ENCODE data around the gene MET.
"Not testable (repeated sequence)": the region's sequence is repeated elsewhere in the genome, so short reads cannot be mapped to it uniquely, and the experiment has no call there.

MET gene

GRCh38 chr7:116713500-116713899 is 41.5 kb downstream of the MET start:
- H3K27me3 Mint-ChIP-seq (ENCODE audit: low read depth): no peaks in the 10 kb centered on the region
- no peak overlapping the region for H3K4me3 Mint-ChIP-seq
- no peaks in the 10 kb centered on the region for H3K4me1 Mint-ChIP-seq (ENCODE audit: low read depth)
- H3K36me3 Mint-ChIP-seq (ENCODE audit: low read depth): no peaks in the 10 kb centered on the region
- no peak for DNase-seq (ENCODE audit: low spot score)
- H3K9me3 Mint-ChIP-seq: no peaks in the 10 kb centered on the region
- H3K27ac Mint-ChIP-seq: no peak overlapping the region

GRCh38 chr7:116713918-116714317 is 41.9 kb downstream of the MET start:
- Mint-ChIP-seq H3K27ac (no peak overlapping the region), H3K36me3 (ENCODE audit: low read depth) (no peaks in the 10 kb centered on the region), H3K9me3 (no peaks in the 10 kb centered on the region), H3K4me3 (no peak overlapping the region), H3K4me1 (ENCODE audit: low read depth) (no peaks in the 10 kb centered on the region), H3K27me3 (ENCODE audit: low read depth) (no peaks in the 10 kb centered on the region)
- DNase-seq (ENCODE audit: low spot score): no peak

GRCh38 chr7:116715077-116715476 is 43.1 kb downstream of the MET start:
- Mint-ChIP-seq H3K9me3 (no peaks in the 10 kb centered on the region), H3K27me3 (ENCODE audit: low read depth) (no peaks in the 10 kb centered on the region), H3K4me1 (ENCODE audit: low read depth) (no peaks in the 10 kb centered on the region), H3K27ac (no peak overlapping the region), H3K4me3 (no peak overlapping the region), H3K36me3 (ENCODE audit: low read depth) (no peaks in the 10 kb centered on the region)
- no peak for DNase-seq (ENCODE audit: low spot score)

DNA sequence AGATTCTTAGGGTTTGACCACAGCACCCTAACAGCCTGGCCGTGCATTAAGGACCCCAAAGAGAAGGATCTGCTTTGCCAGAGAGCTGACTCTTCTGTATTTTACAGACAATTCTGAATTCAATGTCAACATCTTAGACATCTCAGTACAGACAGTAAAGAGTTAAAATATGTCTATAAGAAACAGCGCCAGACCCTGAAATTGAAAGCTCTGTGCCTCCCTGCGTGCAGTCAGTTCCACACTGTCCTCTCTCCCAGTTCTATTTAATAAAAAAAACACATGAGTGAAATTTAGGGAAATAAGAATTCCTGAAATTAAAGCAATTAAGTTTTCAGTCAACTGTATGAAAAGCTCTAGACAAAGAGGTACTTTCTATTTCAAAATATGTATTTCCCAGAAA is 45.1 kb downstream of the MET start:
- no peak overlapping the region for H3K27ac Mint-ChIP-seq
- no peaks in the 10 kb centered on the region for H3K27me3 Mint-ChIP-seq (ENCODE audit: low read depth)
- no peaks in the 10 kb centered on the region for H3K4me1 Mint-ChIP-seq (ENCODE audit: low read depth)
- no peaks in the 10 kb centered on the region for H3K36me3 Mint-ChIP-seq (ENCODE audit: low read depth)
- H3K4me3 Mint-ChIP-seq: no peak overlapping the region
- no peaks in the 10 kb centered on the region for H3K9me3 Mint-ChIP-seq
- DNase-seq (ENCODE audit: low spot score): no peak

DNA sequence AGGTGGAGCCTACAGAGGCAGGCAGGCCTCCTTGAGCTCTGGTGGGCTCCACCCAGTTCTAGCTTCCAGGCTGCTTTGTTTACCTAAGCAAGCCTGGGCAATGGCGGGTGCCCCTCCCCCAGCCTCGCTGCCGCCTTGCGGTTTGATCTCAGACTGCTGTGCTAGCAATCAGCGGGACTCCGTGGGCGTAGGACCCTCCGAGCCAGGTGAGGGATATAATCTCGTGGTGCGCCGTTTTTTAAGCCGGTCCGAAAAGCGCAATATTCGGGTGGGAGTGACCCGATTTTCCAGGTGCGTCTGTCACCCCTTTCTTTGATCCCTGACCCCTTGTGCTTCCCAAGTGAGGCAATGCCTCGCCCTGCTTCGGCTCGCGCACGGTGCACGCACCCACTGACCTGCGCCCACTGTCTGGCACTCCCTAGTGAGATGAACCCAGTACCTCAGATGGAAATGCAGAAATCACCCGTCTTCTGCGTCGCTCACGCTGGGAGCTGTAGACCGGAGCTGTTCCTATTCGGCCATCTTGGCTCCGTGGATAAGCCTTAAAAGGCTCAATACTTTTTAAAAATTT is 52.0 kb downstream of the MET start:
- H3K27ac Mint-ChIP-seq; H3K4me3 Mint-ChIP-seq; H3K36me3 Mint-ChIP-seq (ENCODE audit: low read depth): not testable (repeated sequence)

GRCh38 chr7:116724560-116725231 is 52.7 kb downstream of the MET start:
- H3K4me3 Mint-ChIP-seq: no peak overlapping the region
- H3K36me3 Mint-ChIP-seq (ENCODE audit: low read depth): no peaks in the 10 kb centered on the region
- DNase-seq (ENCODE audit: low spot score): no peak
- H3K9me3 Mint-ChIP-seq: no peaks in the 10 kb centered on the region
- H3K4me1 Mint-ChIP-seq (ENCODE audit: low read depth): no peaks in the 10 kb centered on the region
- H3K27me3 Mint-ChIP-seq (ENCODE audit: low read depth): no peaks in the 10 kb centered on the region
- H3K27ac Mint-ChIP-seq: no peak overlapping the region

More for the DNA sequence above, 52.0 kb downstream of the MET start:
- not testable (repeated sequence) for H3K9me3 Mint-ChIP-seq; H3K27me3 Mint-ChIP-seq (ENCODE audit: low read depth); DNase-seq (ENCODE audit: low spot score); H3K4me1 Mint-ChIP-seq (ENCODE audit: low read depth)

DNA sequence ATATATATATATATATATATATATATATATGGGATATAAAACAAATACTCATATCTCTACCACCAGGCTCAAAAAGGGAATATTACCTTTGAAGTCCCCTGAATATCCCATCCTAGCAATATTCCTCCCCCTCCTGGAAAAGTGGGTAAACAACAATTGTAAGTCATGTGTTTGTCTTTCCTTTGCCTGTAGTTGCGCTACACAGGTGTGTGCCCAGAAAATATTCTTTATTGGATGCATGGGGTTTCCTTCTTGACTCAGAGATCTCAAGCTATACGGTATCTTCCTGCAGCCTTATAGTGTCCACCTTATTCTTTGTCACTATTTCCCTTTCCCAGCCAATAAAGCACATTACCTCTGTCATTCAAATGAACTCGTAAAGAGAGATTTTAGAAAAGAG is 54.2 kb downstream of the MET start:
- no peaks in the 10 kb centered on the region for H3K9me3 Mint-ChIP-seq
- no peak for DNase-seq (ENCODE audit: low spot score)
- no peaks in the 10 kb centered on the region for H3K27me3 Mint-ChIP-seq (ENCODE audit: low read depth)
- no peaks in the 10 kb centered on the region for H3K4me1 Mint-ChIP-seq (ENCODE audit: low read depth)
- no peak overlapping the region for H3K27ac Mint-ChIP-seq
- no peak overlapping the region for H3K4me3 Mint-ChIP-seq
- H3K36me3 Mint-ChIP-seq (ENCODE audit: low read depth): no peaks in the 10 kb centered on the region

DNA sequence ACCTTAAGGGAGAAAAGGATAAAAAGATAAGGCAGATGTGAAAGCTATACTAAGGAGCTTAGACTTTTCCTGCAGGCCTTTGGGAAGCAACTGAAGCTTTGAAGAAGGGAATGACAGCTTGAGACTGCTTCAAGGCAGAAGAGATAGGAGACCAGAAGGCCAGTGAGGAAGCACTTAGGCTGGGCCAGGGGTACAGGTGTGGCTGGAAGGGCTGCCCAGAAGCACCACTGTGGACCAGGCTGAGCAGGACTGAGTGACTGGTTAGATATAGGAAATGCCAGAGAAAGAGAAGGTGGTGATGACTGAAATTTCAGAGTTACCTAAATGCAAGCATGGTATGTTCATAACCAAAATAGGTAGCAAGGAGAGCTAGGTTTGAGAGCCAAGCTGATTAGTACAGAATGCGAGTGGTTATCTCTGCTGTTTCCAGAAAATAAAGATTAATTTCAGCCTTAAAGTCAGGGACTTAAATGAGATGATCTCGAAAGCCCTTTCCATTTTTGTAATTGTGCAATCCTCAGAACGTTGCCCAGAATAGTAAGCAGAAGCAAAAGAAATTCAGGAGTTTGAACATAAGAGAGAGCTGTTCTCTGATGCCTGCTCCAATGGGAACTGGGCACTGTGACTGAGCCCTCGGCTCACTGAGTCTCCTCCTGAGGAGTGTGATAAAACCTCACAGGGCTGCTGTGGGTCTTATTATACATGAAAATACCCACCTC is 54.9 kb downstream of the MET start:
- H3K9me3 Mint-ChIP-seq: no peaks in the 10 kb centered on the region
- no peaks in the 10 kb centered on the region for H3K27me3 Mint-ChIP-seq (ENCODE audit: low read depth)
- no peaks in the 10 kb centered on the region for H3K4me1 Mint-ChIP-seq (ENCODE audit: low read depth)
- H3K4me3 Mint-ChIP-seq: no peak overlapping the region
- no peaks in the 10 kb centered on the region for H3K36me3 Mint-ChIP-seq (ENCODE audit: low read depth)
- H3K27ac Mint-ChIP-seq: no peak overlapping the region
- DNase-seq (ENCODE audit: low spot score): no peak

DNA sequence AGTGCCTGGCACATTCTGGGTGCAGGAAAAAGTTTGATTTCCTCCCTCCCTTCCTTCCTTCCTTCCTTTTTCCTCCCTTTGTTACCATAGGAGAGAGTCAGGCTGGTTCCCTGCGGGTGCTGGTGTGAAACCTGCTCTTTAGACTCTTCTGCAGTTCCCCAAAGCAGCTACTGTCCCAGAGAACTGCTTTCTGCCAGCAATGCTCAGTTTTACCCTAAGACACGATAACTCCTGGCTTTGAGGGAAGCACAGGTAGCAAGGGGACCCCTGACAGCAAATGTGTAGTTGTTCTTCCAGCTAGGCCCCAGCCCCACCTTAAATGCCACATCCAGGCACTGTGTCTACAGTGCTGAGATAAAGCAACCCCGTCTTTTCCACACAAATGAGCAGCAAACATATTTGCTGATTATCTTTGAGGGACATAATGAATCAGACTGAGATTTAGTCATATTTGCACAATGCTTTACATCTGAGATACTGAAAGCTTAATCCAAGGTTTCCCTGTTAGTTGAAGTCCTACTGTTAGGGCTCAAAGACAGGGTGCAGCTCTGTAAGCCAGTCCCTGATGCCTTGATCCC is 55.5 kb downstream of the MET start:
- no peak for DNase-seq (ENCODE audit: low spot score)
- Mint-ChIP-seq H3K4me3 (no peak overlapping the region), H3K4me1 (ENCODE audit: low read depth) (no peaks in the 10 kb centered on the region), H3K36me3 (ENCODE audit: low read depth) (no peaks in the 10 kb centered on the region), H3K9me3 (no peaks in the 10 kb centered on the region), H3K27ac (no peak overlapping the region), H3K27me3 (ENCODE audit: low read depth) (no peaks in the 10 kb centered on the region)

GRCh38 chr7:116728413-116728812 is 56.4 kb downstream of the MET start:
- no peaks in the 10 kb centered on the region for H3K4me1 Mint-ChIP-seq (ENCODE audit: low read depth)
- no peak for DNase-seq (ENCODE audit: low spot score)
- no peaks in the 10 kb centered on the region for H3K9me3 Mint-ChIP-seq
- no peaks in the 10 kb centered on the region for H3K36me3 Mint-ChIP-seq (ENCODE audit: low read depth)
- no peak overlapping the region for H3K4me3 Mint-ChIP-seq
- H3K27me3 Mint-ChIP-seq (ENCODE audit: low read depth): no peaks in the 10 kb centered on the region
- H3K27ac Mint-ChIP-seq: no peak overlapping the region

- H3K36me3 Mint-ChIP-seq (ENCODE audit: low read depth): no peaks in the 10 kb centered on the region
- H3K27me3 Mint-ChIP-seq (ENCODE audit: low read depth): no peaks in the 10 kb centered on the region
- no peak for DNase-seq (ENCODE audit: low spot score)
- H3K4me3 Mint-ChIP-seq: no peak overlapping the region
- no peaks in the 10 kb centered on the region for H3K4me1 Mint-ChIP-seq (ENCODE audit: low read depth)
- H3K27ac Mint-ChIP-seq: no peak overlapping the region
- H3K9me3 Mint-ChIP-seq: no peaks in the 10 kb centered on the region
These were observed 58.4 kb downstream of the MET start for GRCh38 chr7:116730097-116731022.

GRCh38 chr7:116731023-116731395 is 59.0 kb downstream of the MET start:
- Mint-ChIP-seq H3K4me3 (no peak overlapping the region), H3K9me3 (no peaks in the 10 kb centered on the region), H3K36me3 (ENCODE audit: low read depth) (no peaks in the 10 kb centered on the region), H3K27ac (no peak overlapping the region), H3K27me3 (ENCODE audit: low read depth) (no peaks in the 10 kb centered on the region), H3K4me1 (ENCODE audit: low read depth) (no peaks in the 10 kb centered on the region)
- no peak for DNase-seq (ENCODE audit: low spot score)

- Mint-ChIP-seq H3K9me3 (no peaks in the 10 kb centered on the region), H3K4me3 (no peak overlapping the region), H3K27me3 (ENCODE audit: low read depth) (no peaks in the 10 kb centered on the region)
These were observed 59.7 kb downstream of the MET start for GRCh38 chr7:116731445-116732335.

More at GRCh38 chr7:116731445-116732335, 59.7 kb downstream of the MET start:
- no peak overlapping the region for H3K27ac Mint-ChIP-seq
- DNase-seq (ENCODE audit: low spot score): no peak
- H3K4me1 Mint-ChIP-seq (ENCODE audit: low read depth): no peaks in the 10 kb centered on the region
- no peaks in the 10 kb centered on the region for H3K36me3 Mint-ChIP-seq (ENCODE audit: low read depth)

All from T-helper 2 cell treated with Interferon-gamma antibody and Interleukin-4, amounts not matched to agents 5 μg/mL and 100 μg/mL, for 36 hours (primary cell).